GM21723 (cell line): ENCODE data around the gene HELZ2.
A peak's percentile ranks its signal among the peaks of the same experiment; 100 is the strongest.

Experiments used
- ATAC-seq: cut with Tn5 transposase; IDR thresholded peaks from one replicate; pipeline ENCODE4 v1.9.1; 2021; ENCODE audit warnings: mild to moderate bottlenecking, moderate library complexity; ENCODE audit not compliant: unreplicated experiment

HELZ2 gene

DNA sequence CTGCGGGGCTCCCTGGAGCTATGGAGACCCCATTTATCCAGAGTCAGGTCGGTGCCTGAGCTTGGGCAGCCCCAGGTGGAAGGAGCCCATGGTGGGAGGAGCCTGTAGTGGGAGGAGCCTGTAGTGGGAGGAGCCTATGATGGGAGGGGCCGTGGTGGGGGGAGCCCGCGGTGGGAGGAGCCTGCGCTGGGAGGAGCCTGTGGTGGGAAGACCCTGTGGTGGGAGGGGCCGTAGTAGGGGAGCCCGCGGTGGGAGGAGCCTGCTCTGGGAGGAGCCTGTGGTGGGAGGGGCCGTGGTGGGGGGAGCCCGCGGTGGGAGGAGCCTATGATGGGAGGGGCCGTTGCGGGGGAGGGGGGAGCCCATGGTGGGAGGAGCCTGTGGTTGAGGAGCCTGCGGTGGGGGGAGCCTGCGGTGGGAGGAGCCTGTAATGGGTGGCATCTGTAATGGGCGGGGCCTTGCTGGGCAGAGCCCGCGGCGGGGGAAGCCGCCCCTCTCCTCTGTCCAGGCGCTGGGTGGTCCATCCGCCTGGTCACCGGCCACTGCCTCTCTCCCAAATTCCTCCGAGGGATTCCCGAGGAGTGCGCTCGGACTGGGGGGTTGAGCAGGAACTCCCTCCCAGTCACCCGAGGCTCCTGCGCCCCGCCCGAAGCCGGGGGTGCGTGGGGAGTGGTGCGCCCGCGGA lies 20.6 kb downstream of the HELZ2 start:
- ATAC-seq: peak; percentile 48

DNA sequence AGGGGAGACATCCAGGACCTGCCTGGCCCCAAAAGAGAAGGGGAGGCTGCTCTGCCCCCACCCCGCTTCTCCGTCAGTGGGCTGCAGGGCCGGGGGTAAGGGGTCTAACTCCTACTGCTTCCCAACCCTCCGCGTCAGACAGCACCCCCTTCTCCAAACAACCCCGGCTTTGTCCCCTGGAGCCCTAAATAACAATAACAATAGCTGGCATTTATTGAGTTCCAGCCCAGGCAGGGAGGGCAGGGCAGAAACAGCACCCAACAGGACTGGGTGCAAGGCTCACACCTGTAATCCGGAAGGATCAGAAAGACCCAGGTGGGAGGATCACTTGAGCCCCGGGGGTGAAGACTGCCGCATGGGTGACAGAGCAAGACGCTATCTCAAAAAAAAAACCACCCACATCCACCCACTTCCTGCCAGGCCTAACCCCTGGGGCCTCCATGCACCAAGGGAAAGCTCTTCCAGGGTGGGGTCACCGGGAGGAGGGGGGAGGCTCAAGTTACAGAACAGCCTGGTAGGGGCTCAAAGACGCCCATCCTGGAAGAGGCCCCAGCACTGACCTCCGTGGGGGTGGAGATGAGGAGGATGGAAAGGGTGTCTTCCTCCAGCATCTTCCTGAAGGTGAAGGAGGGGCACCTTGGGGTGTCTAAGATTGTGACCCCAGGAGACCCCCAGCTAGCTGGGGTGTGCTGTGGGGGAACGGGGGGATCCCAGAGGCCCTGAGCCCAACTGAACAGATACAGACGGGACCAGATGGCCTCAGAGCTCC lies 21.4 kb downstream of the HELZ2 start:
- peak; percentile 39 for ATAC-seq

DNA sequence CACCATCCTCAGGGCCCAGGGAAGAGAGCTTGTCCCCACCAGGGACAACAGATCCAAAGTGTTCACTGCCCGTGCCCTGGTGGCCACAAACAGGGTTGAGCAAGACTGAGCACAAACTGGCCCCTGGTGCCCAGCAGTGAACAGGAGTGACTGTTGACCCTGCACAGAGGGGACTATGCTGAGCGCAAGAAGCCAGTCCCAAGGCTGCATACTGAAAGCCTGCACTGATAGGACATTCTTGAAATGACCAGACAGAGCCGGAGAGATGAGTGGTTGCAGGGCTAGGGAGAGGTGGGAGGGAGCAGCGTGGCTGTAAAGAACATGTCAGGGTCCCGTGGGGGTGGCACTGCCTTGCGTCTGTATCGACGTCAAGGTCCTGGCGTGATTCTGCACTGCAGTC lies 23.0 kb downstream of the HELZ2 start:
- ATAC-seq: no peak

DNA sequence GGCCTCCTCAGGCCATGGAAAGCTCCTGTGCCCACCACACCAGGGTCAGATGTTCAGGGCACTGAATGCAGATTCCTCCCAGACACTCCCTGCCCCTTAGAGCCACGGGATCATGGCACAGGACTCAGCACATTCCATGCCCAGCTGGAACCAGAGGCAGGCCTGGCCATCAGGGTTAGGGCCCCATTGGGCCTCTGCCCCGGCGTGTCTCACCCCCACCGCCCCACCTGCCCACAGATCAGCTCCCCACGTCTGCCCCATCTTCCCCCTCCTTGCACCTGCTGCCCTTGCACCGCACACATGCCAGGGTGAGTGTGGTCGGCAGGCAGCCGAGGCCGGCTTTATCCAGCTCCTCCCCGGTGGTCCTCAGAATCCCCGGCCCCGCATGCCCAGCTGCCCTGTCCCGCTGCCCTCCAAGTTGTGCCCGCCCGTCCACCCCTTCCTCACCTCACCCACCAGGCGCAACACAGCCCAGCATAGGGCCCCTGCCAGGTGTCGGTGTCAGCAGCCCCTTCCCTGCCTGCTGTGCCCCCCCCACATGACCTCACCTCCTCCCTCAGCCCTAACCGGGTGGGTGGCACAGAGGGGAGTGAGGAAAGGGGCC lies 24.3 kb downstream of the HELZ2 start:
- ATAC-seq: no peak

DNA sequence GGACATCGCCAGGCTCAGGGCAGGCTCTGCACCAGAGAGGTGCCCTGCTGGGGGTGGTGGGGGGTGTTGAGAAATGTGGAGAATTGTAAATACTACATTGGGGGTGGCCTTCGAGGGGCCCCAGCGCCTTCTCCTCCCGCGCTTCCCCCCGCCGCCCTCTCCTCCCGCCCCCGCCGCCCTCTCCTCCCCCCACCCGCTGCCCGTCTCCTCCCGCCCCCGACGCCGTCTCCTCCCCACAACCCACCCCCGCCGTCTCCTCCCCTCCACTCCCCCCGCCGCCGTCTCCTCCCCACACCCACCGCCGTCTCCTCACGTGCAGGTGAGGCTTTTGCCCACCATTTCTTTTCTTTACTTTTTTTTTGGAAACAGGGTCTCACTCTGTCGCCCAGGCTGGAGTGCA lies 25.0 kb downstream of the HELZ2 start:
- ATAC-seq: no peak

DNA sequence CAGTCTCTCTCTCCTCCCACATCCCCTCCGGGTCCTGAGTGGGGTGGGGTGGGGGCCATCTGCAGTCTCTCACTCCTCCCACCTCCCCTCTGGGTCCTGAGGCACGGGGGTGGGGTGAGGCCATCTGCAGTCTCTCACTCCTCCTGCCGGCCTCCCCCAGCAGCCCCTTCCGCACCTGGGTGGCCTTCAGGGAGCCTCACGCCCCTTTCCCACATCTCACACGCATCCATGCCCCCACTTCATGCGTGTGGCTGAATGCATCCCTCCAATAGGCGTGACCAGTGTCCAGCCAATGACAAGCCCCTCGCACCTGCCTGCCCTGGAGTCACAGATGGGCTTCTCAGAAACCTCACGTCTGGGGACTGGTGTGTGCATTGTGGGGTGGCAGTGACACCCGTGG lies 25.5 kb downstream of the HELZ2 start:
- ATAC-seq: no peak

DNA sequence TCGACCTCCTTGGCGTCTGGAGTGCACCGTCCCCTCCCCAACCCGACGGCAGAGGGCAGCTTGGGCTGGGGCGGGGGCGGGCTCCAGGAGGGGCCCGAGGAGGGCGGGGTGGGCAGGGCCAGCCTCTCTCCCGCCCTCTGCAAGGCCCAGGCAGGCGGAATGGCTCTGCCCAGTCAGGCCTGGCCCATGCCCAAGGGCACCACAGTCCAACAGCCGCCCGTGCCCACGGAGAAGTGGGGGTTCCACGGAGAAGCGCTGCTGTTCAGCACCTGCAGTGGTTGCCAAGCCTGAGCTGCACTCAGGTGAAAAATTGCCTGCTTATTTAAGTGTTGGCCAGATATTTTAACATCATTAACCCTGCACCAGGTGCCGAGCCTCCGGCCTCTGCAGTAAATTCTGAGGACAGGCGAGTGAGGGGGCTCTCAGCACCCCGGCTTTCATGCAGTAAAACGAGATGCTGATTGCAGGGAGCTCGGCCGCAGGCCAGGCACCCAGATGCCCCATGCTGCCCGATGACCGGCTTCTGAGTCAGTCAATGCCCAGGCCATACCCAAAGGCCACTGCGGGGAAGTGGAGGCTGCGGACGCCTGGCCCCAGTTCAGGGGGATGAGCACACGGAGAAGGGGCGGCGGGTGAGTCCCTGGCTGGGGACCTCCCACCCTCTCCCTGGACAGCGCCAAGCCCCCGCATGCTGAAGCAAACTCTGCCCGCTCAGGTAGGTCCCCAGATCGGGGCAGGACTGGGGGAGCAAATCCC lies 26.1 kb downstream of the HELZ2 start, which contains the start of gene SRMS:
TSS of gene SRMS (minus strand) at position 25 of the 756 bp plus-strand sequence. CDS start 286 bp downstream, outside the sequence.
- no peak for ATAC-seq

DNA sequence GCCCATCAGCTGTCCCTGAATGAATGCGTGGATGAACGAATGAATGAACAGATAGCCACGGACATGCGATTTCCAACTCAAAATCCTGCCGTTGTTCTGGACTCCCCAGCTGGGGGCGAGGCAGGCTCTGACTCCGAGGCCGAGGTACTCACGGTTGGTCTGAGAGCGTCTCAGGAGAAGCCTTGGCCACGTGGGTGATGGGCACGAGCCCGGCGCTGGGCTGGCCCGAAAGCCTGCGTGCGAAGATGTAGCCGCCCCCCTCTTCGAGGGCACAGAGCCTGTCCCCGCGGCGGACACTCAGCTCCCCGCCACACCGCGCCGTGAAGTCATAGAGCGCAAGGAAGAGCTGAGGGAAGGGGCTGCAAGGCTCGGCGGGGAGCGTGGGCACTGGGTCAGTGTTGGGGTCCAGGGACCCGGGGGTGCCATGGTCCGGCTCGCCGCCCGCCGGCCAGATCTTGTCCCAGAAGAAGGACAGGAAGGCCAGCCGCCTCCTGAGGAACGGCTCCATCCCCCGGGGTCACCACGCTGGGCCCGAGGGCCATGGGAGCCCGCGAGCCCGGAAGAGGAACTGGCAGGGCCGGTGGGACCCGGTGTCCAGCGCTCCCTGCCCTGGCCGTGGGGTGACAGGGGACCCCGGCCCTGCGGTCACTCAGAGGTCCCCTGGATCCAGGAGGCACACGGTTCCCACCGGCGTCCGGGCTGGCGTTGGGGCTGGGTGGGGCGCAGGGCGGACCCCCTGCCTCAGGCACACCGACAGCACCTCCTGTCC lies 26.9 kb downstream of the HELZ2 start:
- no peak for ATAC-seq

DNA sequence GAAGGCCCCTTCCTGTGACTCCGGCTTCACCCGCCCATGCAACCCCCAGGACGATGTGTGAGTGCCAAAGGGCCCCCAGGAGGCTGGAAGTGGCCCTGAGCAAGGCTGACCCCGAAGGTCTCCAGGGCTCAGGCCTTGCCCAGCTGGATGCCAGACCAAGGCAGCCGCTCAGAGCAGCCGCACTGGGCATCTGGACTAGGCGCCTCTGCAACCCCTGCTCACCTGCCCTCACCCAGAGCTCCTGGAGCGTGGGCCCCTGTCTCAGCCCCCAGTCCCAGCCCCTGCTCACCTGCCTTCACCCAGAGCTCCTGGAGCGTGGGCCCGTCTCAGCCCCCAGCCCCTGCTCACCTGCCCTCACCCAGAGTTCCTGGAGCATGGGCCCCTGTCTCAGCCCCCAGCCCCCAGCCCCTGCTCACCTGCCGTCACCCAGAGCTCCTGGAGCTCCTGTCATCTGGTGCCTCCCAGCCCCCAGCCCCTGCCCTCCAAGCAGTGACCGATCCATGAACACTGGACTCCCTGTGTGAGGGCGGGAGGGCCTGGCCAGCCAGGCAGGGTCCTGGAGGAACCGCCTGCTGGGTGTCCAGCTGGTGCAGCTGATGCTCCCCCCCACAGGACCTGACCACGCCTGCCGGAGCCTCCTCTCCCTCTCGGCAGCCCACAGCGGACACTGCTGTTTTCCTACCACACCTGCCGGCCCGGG lies 27.6 kb downstream of the HELZ2 start:
- ATAC-seq: no peak

DNA sequence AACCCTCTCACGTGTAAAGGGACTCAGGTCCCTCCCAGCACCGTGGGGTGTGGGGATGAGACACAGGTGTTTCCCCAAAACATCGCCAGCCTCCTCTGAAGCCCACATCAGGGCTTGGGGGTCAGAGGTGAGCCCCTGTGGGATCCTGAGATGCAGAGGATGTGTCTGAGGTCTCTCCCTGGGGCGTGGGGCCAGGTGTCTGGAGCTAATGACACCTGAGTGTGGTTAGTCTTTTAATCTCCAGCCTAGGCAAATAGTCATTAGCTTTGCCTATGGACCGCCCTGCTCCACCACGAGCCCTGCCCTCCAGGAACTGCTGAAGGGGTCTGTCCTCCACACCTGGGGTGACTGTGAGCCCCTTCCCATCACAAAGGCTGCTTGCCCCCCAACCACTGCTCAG lies 28.2 kb downstream of the HELZ2 start:
- ATAC-seq: no peak

DNA sequence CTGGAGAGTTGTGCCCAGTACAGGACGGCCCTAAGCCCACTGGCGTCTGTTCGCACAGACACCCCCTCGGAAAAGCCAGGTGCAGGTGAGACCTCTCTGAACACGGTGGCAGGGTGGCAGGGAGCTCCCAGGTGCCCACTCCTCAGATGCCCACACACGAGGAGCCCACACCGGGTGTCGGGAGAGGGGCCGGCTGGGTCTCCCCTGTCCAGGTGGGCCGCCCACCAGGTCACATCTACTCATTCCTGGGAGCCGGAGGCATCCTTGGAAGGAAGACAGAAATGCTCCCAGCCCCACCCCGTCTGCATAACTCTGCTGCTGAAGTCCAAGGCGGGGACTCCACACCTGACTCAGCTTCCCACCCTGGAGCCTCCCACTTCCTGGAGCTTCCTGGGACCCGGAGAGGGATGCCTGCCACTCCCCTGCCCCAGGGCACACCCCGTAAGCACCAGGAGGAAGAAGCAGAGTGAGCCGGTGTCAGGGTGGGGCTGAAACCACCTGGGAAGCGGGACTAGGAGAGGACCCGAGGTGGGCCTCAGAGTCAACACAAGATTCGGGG lies 29.0 kb downstream of the HELZ2 start:
- no peak for ATAC-seq

DNA sequence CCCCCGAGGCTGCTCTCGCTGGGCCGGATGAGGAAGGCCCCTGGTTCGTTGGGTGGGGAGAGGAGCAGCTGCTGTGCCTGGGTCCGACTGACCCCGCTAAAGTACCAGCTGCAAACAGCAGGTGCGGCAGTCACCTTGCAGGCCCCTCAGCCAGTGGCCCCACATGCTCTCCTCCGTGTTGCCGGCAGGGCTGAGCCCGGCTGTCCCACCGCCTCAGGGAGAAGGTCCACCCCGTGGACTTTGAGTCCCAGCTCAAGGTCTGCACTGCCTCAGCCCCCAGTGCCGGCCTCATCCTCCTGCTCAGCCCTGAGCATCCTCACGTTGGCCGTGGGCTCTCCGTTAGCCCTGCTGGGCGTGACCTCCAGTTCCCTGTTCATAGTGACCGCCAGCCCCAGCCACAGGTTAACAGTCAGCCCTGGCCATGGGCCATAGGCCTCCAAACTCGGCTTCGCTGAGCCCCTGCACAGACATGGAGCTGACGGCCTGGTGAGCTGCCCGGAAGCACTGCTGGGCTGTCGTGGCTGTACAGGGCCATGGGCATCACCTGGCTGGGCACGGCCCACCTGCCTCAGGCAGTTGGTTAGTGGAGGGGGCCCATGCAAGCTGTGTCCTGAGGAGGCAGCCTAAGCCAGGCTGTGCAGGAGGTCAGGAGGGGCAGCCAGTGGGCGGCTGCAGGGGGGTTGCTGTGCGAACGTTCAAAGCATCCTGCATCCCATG lies 29.6 kb downstream of the HELZ2 start:
- no peak for ATAC-seq

DNA sequence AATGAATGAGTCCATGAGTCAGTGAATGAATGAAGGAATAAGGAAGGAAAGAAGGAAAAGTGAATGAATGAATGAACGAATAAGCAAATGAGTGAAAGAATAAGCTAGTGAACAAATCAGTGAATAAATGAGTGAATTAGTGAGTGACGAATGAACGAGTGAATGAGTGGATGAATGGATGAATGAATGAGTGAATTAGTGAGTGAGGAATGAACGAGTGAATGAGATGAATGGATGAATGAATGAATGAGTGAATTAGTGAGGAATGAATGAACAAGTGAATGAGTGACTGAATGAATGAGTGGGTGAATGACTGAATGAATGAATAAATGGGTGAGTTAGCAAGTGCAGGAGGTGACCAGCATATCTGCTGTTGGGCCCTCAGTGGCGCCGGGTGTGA lies 30.3 kb downstream of the HELZ2 start:
- ATAC-seq: no peak

DNA sequence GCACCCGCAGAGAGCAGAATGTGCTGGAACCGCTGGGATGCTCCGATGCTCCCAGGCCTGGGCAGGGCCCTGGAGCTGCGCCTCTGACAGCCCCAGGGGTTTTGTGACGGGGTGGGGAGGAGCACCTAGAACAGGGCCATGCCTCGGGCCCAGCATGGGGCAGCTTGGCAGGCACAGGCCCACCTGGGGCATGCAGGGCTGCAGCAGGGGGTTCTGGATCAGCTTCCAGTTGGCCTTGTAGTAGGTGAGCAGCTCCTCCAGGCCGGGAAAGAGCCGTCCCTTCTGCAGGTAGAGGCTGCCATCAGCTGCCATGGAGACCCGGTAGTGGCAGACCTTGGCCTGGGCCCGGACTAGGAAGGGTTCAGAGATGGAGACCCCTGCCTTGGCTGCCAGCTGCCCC lies 30.9 kb downstream of the HELZ2 start:
- ATAC-seq: no peak

DNA sequence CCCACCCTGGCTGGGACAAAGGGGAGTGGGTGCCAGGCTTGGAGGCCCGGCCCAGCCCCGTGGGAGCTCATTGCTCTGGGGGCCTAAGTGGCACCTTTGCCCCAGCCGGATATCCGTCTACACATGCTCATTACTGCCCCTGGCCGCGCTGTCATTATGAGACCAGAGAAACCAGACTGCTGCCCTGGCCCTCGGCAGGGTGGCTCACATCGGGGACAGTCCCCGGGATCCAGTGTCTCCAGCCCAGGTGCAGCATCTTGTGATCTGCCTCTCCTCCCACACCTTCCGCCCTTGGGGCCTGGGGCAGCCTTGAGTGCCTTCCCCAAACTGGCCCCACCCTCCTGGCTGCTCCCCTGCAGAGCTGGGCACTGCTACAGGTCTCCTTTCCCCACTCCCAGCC lies 31.3 kb downstream of the HELZ2 start:
- no peak for ATAC-seq

DNA sequence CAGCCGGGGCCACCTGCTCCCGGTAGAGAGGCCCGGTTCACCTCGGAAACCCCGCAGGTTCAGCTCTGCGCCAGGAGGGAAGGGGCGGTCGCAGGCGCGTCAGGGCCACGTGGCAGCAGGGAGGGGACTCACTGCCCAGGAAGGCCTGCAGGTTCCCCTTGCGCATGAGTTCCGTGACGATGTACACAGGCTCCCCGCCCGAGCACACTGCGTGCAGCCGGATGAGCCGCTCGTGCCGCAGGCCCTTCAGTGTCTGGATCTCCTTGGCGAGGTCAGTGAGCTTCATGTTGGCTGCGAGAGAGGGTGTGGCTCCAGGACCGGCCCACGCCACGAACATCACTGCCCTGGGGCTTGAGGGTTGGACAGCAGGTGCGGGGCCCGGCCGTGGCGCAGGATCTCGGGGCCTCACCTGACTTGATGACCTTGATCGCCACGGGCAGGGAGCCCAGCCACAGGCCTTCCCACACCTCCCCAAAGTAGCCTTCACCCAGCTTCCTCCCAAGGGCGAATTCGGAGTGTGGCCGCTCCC lies 31.9 kb downstream of the HELZ2 start:
- no peak for ATAC-seq

DNA sequence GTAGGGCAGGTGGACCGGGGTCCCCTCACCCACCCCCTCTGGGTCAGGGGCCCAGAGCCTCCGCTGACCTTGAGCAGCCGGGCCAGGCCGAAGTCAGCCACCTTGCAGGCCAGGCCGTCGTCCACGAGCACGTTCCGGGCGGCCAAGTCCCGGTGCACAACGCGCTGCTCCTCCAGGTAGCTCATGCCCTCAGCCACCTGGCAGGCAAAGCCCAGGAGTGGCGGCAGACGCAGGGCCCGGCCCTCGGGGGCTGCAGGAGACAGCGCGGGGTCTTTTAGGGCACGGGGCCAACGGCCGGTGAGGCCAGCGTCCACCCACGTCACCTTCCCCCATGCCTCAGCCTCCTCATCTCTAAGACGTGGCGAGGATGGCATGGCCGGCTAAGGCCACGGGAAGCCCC lies 32.7 kb downstream of the HELZ2 start:
- no peak for ATAC-seq

DNA sequence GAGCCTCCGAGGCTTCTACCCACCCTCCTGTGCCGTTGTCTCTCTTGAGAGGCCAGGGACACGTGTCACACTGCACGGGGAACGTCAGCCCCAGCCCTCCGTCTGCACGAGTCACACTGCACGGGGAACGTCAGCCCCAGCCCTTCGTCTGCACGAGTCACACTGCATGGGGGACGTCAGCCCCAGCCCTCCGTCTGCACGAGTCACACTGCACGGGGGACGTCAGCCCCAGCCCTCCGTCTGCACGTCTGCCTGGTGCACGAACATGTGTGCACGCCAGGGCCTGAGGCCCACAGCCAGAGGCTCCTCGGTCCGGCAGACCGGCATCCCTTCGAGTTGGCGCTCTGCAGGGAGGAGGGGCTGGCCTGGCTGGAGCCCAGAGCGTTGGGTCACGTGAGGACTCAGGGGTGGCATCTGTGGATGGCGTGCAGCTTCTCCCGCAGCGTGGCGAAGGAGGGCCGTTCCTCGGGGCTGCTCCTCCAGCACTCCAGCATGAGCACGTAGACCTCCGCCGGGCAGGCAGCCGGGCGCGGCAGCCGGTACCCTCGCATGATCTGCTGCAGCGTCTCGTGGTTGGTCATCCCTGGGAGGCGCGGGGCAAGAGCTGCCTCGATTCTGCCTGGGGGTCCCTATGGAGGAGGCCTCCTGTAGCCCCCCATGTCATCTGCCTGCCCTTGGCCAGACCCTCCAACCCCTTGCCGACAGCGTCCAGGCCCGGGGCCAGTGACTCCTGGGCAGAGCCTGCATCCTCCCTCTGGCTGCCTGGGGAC lies 33.4 kb downstream of the HELZ2 start:
- no peak for ATAC-seq
